ENCODE data around the gene BTBD9. TPM values are rescaled to one million over a fixed set of nuclear protein-coding genes. Genes with fewer than 3 reads are reported as not detected.

BTBD9 gene
- total and polyA plus RNA-seq, 2 of the 13 experiments (the other 11 are each of a cell fraction or from before 2014, with no cell fraction given) = 1.2 to 3.0 TPM

DNA sequence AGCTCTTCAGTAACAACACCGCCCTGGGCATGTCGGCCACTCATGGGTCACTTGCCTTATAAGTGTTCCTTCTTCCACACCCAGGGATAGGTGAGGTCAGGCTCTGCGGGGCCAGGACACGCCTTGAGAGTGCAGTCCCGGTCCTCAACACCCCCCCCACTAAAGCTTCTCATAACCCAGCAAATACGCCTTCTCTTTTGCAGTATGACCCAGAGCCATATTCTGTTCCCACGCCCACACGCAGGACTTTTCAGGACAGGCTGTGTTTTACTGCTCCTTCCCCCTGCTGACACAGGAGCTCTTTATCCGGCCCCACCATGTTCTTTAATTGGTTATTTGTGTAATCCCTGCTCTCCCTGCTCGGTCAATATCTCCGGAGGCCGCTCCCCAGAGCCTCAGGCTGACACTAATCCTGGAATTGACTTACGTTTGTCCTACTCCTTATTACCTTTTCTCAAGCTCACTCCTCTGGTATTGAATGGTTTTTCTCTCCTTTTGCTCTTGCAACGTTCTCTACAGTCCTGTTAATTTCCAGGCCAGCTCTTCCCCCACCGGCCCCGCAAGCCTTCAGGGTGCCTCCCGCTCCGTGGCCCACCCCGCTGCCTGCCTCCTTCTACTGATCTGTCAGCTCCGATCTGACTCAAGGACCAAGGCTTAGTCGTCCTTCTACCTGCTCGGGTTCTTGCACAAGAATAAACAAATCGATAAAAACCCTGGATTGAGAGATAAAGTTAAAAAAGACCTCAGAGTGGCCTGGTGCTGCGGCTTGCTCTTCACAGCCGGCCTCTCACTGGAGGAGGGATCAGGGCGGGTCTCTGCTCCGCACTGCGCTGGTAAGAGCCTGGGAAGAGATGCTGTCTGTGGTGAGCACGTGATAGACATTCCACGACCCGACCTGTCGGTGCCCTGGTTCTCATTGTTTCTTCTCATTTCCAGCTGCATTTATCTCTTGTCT, 462.7 kb downstream of the BTBD9 start (continued):
- TF ChIP-seq, protein P1, sequence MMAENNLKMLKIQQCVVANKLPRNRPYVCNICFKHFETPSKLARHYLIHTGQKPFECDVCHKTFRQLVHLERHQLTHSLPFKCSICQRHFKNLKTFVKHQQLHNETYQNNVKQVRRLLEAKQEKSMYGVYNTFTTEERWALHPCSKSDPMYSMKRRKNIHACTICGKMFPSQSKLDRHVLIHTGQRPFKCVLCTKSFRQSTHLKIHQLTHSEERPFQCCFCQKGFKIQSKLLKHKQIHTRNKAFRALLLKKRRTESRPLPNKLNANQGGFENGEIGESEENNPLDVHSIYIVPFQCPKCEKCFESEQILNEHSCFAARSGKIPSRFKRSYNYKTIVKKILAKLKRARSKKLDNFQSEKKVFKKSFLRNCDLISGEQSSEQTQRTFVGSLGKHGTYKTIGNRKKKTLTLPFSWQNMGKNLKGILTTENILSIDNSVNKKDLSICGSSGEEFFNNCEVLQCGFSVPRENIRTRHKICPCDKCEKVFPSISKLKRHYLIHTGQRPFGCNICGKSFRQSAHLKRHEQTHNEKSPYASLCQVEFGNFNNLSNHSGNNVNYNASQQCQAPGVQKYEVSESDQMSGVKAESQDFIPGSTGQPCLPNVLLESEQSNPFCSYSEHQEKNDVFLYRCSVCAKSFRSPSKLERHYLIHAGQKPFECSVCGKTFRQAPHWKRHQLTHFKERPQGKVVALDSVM (CRISPR knock-in tag; IDR thresholded peaks at IDR 0.05) = no peak
- TF ChIP-seq AKAP8 (CRISPR knock-in tag; IDR thresholded peaks at IDR 0.05) (no peak), ASH2L (IDR thresholded peaks at IDR 0.05; ENCODE audit: insufficient read length, low read depth, low read length) (peak; percentile 37), ONECUT2 (CRISPR knock-in tag; IDR thresholded peaks at IDR 0.05) (peak; percentile 91), FOXP1 (IDR thresholded peaks at IDR 0.05) (no peak), FOXP1 (CRISPR knock-in tag; IDR thresholded peaks at IDR 0.05) (peak; percentile 51; the same call in 1 of the 2 replicates), ZFY (CRISPR knock-in tag; IDR thresholded peaks at IDR 0.05) (no peak), ZNF605 (CRISPR knock-in tag; IDR thresholded peaks at IDR 0.05) (peak; percentile 72; the same call in 1 of the 2 replicates), FOXC1 (CRISPR knock-in tag; IDR thresholded peaks at IDR 0.05; ENCODE audit: borderline replicate concordance) (0 out of 2 replicates have a peak, but pooled peaks have one; percentile 21), ZNF670 (CRISPR knock-in tag; IDR thresholded peaks at IDR 0.05; ENCODE audit: borderline replicate concordance) (no peak), ZFP82 (CRISPR knock-in tag; IDR thresholded peaks at IDR 0.05; ENCODE audit: borderline replicate concordance) (no peak), ZC3H13 (CRISPR knock-in tag; IDR thresholded peaks at IDR 0.05) (no peak), TBX3 (IDR thresholded peaks at IDR 0.05; ENCODE audit: borderline replicate concordance) (no peak), HCFC1 (IDR thresholded peaks at IDR 0.05; ENCODE audit: low read depth, low read length) (no peak), ZNF570 (CRISPR knock-in tag; IDR thresholded peaks at IDR 0.05; ENCODE audit: borderline replicate concordance) (no peak), SNAPC2 (CRISPR knock-in tag; IDR thresholded peaks at IDR 0.05) (0 out of 2 replicates have a peak, but pooled peaks have one; percentile 27)
- TF ChIP-seq, protein P2, sequence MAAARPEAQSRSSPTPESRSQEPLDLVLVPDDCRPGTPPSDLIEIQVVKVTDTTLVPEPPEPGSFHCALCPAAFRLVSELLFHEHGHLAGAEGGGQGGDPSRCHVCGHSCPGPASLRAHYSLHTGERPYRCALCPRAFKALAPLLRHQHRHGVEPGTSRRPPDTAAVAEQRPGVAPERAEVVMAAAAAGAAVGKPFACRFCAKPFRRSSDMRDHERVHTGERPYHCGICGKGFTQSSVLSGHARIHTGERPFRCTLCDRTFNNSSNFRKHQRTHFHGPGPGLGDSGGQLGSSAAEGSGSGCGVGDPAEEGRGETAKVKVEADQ (CRISPR knock-in tag; IDR thresholded peaks at IDR 0.05; ENCODE audit: borderline replicate concordance) = no peak
- TF ChIP-seq, protein P3, sequence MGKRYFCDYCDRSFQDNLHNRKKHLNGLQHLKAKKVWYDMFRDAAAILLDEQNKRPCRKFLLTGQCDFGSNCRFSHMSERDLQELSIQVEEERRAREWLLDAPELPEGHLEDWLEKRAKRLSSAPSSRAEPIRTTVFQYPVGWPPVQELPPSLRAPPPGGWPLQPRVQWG (CRISPR knock-in tag; IDR thresholded peaks at IDR 0.05; ENCODE audit: borderline replicate concordance, low read depth) = no peak
- TF ChIP-seq, protein P4, sequence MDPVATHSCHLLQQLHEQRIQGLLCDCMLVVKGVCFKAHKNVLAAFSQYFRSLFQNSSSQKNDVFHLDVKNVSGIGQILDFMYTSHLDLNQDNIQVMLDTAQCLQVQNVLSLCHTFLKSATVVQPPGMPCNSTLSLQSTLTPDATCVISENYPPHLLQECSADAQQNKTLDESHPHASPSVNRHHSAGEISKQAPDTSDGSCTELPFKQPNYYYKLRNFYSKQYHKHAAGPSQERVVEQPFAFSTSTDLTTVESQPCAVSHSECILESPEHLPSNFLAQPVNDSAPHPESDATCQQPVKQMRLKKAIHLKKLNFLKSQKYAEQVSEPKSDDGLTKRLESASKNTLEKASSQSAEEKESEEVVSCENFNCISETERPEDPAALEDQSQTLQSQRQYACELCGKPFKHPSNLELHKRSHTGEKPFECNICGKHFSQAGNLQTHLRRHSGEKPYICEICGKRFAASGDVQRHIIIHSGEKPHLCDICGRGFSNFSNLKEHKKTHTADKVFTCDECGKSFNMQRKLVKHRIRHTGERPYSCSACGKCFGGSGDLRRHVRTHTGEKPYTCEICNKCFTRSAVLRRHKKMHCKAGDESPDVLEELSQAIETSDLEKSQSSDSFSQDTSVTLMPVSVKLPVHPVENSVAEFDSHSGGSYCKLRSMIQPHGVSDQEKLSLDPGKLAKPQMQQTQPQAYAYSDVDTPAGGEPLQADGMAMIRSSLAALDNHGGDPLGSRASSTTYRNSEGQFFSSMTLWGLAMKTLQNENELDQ (CRISPR knock-in tag; IDR thresholded peaks at IDR 0.05; ENCODE audit: borderline replicate concordance) = no peak
- TF ChIP-seq, protein P5, sequence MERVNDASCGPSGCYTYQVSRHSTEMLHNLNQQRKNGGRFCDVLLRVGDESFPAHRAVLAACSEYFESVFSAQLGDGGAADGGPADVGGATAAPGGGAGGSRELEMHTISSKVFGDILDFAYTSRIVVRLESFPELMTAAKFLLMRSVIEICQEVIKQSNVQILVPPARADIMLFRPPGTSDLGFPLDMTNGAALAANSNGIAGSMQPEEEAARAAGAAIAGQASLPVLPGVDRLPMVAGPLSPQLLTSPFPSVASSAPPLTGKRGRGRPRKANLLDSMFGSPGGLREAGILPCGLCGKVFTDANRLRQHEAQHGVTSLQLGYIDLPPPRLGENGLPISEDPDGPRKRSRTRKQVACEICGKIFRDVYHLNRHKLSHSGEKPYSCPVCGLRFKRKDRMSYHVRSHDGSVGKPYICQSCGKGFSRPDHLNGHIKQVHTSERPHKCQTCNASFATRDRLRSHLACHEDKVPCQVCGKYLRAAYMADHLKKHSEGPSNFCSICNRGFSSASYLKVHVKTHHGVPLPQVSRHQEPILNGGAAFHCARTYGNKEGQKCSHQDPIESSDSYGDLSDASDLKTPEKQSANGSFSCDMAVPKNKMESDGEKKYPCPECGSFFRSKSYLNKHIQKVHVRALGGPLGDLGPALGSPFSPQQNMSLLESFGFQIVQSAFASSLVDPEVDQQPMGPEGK (CRISPR knock-in tag; IDR thresholded peaks at IDR 0.05) = no peak
